ENCODE data around the gene APOA4.

The APOA4 gene

GRCh38 chr11:116823031-116823843 lies at the start of gene APOA4:
Gene APOA4, minus strand, starts transcription at chr11:116823304. Its CDS starts 113 bp downstream, at chr11:116823191.
- FAIRE-seq (no peak), DNase-seq (ENCODE audit: insufficient read length, low spot score) (no peak)
- no peak for TF ChIP-seq POLR2A (IDR thresholded peaks at IDR 0.05; ENCODE audit: low read depth, low read length)

GRCh38 chr11:116871248-116871647 lies 48.1 kb upstream of the APOA4 start:
- FAIRE-seq (peak; percentile 53), DNase-seq (ENCODE audit: insufficient read length, low spot score) (peak; percentile 40)

GRCh38 chr11:116870054-116870453 lies 47.0 kb upstream of the APOA4 start:
- TF ChIP-seq POLR2A (IDR thresholded peaks at IDR 0.05; ENCODE audit: low read depth, low read length) = no peak
- FAIRE-seq = no peak
- DNase-seq (ENCODE audit: insufficient read length, low spot score) = no peak

More at GRCh38 chr11:116871248-116871647, 48.1 kb upstream of the APOA4 start:
- TF ChIP-seq POLR2A (IDR thresholded peaks at IDR 0.05; ENCODE audit: low read depth, low read length) = no peak

- no peak for TF ChIP-seq POLR2A (IDR thresholded peaks at IDR 0.05; ENCODE audit: low read depth, low read length)
- DNase-seq (ENCODE audit: insufficient read length, low spot score) (no peak), FAIRE-seq (no peak)
Measured at GRCh38 chr11:116869610-116870009, 46.5 kb upstream of the APOA4 start.

GRCh38 chr11:116868066-116868465 lies 45.0 kb upstream of the APOA4 start:
- TF ChIP-seq POLR2A (IDR thresholded peaks at IDR 0.05; ENCODE audit: low read depth, low read length) = no peak
- FAIRE-seq (no peak), DNase-seq (ENCODE audit: insufficient read length, low spot score) (no peak)

- DNase-seq (ENCODE audit: insufficient read length, low spot score) (no peak), FAIRE-seq (no peak)
- no peak for TF ChIP-seq POLR2A (IDR thresholded peaks at IDR 0.05; ENCODE audit: low read depth, low read length)
Measured at GRCh38 chr11:116867619-116868018, 44.5 kb upstream of the APOA4 start.

- TF ChIP-seq POLR2A (IDR thresholded peaks at IDR 0.05; ENCODE audit: low read depth, low read length) = no peak
- DNase-seq (ENCODE audit: insufficient read length, low spot score) = no peak
- FAIRE-seq = no peak
Measured at GRCh38 chr11:116866804-116867455, 43.8 kb upstream of the APOA4 start.

GRCh38 chr11:116865696-116866095 lies 42.6 kb upstream of the APOA4 start:
- no peak for DNase-seq (ENCODE audit: insufficient read length, low spot score)
- no peak for FAIRE-seq
- TF ChIP-seq POLR2A (IDR thresholded peaks at IDR 0.05; ENCODE audit: low read depth, low read length) = no peak

GRCh38 chr11:116864531-116864930 lies 41.4 kb upstream of the APOA4 start:
- DNase-seq (ENCODE audit: insufficient read length, low spot score) (no peak), FAIRE-seq (no peak)
- no peak for TF ChIP-seq POLR2A (IDR thresholded peaks at IDR 0.05; ENCODE audit: low read depth, low read length)

GRCh38 chr11:116862951-116863350 lies 39.8 kb upstream of the APOA4 start:
- FAIRE-seq (no peak), DNase-seq (ENCODE audit: insufficient read length, low spot score) (no peak)
- no peak for TF ChIP-seq POLR2A (IDR thresholded peaks at IDR 0.05; ENCODE audit: low read depth, low read length)

GRCh38 chr11:116862185-116862584 lies 39.1 kb upstream of the APOA4 start:
- FAIRE-seq (no peak), DNase-seq (ENCODE audit: insufficient read length, low spot score) (no peak)
- TF ChIP-seq POLR2A (IDR thresholded peaks at IDR 0.05; ENCODE audit: low read depth, low read length) = no peak

GRCh38 chr11:116861539-116861938 lies 38.4 kb upstream of the APOA4 start:
- FAIRE-seq (peak; percentile 81), DNase-seq (ENCODE audit: insufficient read length, low spot score) (peak; percentile 23)
- no peak for TF ChIP-seq POLR2A (IDR thresholded peaks at IDR 0.05; ENCODE audit: low read depth, low read length)

- DNase-seq (ENCODE audit: insufficient read length, low spot score) = no peak
- no peak for FAIRE-seq
- TF ChIP-seq POLR2A (IDR thresholded peaks at IDR 0.05; ENCODE audit: low read depth, low read length) = no peak
Measured at GRCh38 chr11:116860303-116860702, 37.2 kb upstream of the APOA4 start.

- FAIRE-seq (no peak), DNase-seq (ENCODE audit: insufficient read length, low spot score) (no peak)
- TF ChIP-seq POLR2A (IDR thresholded peaks at IDR 0.05; ENCODE audit: low read depth, low read length) = no peak
Measured at GRCh38 chr11:116859175-116859574, 36.1 kb upstream of the APOA4 start.

GRCh38 chr11:116857936-116858335 lies 34.8 kb upstream of the APOA4 start:
- FAIRE-seq = no peak
- no peak for TF ChIP-seq POLR2A (IDR thresholded peaks at IDR 0.05; ENCODE audit: low read depth, low read length)

More at GRCh38 chr11:116857936-116858335, 34.8 kb upstream of the APOA4 start:
- no peak for DNase-seq (ENCODE audit: insufficient read length, low spot score)

Data from H54 (cell line).